Measurements from ENCODE around the gene IL15RA. TPM values are rescaled to one million over a fixed set of nuclear protein-coding genes. Genes with fewer than 3 reads are reported as not detected.
A peak's percentile ranks its signal among the peaks of the same experiment; 100 is the strongest.

Gene IL15RA
- total and polyA plus RNA-seq, 8 donors, result 6.7 to 63.0 (median 15.9) TPM

DNA sequence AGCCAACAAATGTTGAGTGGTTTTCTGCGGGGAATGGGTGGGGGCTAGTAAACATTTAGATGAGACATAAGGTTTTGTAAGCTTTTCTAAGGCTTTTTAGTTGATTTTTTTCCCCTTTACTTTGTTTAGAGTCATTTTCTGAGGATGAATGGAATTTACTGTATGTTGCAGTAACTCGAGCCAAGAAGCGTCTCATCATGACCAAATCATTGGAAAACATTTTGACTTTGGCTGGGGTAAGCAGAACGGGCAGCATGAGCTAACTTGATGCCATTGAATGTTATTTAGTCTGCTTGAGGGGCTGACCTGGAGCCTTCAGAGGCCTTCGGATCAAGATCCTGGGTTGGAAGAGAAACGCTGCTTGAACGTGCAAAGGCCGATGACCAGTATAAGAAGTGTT, 50.0 kb downstream of the IL15RA start:
- intact Hi-C loops (cut with DNase I; ENCODE audit: low total_unique reads), result no loop called here
- TF ChIP-seq EP300 (IDR thresholded peaks at IDR 0.05) (no peak), POLR2AphosphoS5 (IDR thresholded peaks at IDR 0.05) (no peak), POLR2A (IDR thresholded peaks at IDR 0.05) (no peak)
- TF ChIP-seq, protein P1, sequence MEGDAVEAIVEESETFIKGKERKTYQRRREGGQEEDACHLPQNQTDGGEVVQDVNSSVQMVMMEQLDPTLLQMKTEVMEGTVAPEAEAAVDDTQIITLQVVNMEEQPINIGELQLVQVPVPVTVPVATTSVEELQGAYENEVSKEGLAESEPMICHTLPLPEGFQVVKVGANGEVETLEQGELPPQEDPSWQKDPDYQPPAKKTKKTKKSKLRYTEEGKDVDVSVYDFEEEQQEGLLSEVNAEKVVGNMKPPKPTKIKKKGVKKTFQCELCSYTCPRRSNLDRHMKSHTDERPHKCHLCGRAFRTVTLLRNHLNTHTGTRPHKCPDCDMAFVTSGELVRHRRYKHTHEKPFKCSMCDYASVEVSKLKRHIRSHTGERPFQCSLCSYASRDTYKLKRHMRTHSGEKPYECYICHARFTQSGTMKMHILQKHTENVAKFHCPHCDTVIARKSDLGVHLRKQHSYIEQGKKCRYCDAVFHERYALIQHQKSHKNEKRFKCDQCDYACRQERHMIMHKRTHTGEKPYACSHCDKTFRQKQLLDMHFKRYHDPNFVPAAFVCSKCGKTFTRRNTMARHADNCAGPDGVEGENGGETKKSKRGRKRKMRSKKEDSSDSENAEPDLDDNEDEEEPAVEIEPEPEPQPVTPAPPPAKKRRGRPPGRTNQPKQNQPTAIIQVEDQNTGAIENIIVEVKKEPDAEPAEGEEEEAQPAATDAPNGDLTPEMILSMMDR (IDR thresholded peaks at IDR 0.05), result no peak
- 73 to 83% (median 76%) methylated on average over 8 of the region's 8 CpGs for WGBS, 5 donors

GRCh38 chr10:5924889-5925288, 52.5 kb downstream of the IL15RA start:
- no peak overlapping the region for H3K4me3 ChIP-seq
- DNase-seq, result no peak
- TF ChIP-seq, protein P1 (IDR thresholded peaks at IDR 0.05), result no peak
- TF ChIP-seq EP300 (IDR thresholded peaks at IDR 0.05), result no peak
- no peak for TF ChIP-seq POLR2AphosphoS5 (IDR thresholded peaks at IDR 0.05)
- TF ChIP-seq POLR2A (IDR thresholded peaks at IDR 0.05), result no peak
- no peaks in the 10 kb centered on the region for H3K27me3 ChIP-seq
- intact Hi-C loops (cut with DNase I; ENCODE audit: low total_unique reads), result no loop called here
- H3K9me3 ChIP-seq, result no peaks in the 10 kb centered on the region
- WGBS, 5 donors, result 87 to 94% (median 90%) methylated on average over 10 of the region's 10 CpGs
- H3K36me3 ChIP-seq, result peaks cover 92 to 100% (median 100%) of the 10 kb centered on the region in 4 donors
- H3K4me1 ChIP-seq, result no peaks in the 10 kb centered on the region
- no peak overlapping the region for H3K27ac ChIP-seq

More for the DNA sequence above, 50.0 kb downstream of the IL15RA start:
- no peak overlapping the region for H3K4me3 ChIP-seq
- peak in 1 of 2 donors; percentile 51 for DNase-seq
- H3K27me3 ChIP-seq, result no peaks in the 10 kb centered on the region
- H3K9me3 ChIP-seq, result no peaks in the 10 kb centered on the region
- no peaks in the 10 kb centered on the region for H3K4me1 ChIP-seq
- peaks cover 81 to 100% (median 99%) of the 10 kb centered on the region in 4 donors for H3K36me3 ChIP-seq
- H3K27ac ChIP-seq, result peak overlapping the region in 3 of 5 donors; percentile 31 to 46 (median 35)

DNA sequence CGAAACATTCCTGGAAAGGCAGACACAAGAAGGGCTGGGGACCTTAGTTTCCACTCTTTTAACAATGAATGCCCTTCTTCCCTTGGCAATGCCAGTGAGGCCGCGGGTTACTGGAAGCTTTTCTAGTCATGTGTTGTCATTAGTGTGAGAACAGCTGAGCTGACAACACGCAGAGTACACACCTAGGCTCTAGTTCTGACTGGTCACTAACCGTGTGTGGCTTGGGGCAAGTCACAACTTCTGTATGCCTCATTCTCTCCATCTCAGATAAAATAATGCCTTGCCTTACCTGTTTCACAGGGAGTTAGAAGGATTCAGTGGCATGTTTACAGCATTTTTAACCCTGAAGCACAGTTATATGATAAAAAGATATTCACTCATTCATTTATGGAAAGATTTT, 55.6 kb downstream of the IL15RA start:
- Histone ChIP-seq H3K27me3 (no peaks in the 10 kb centered on the region), H3K9me3 (no peaks in the 10 kb centered on the region), H3K36me3 (peaks cover 96 to 100% (median 100%) of the 10 kb centered on the region in 4 donors), H3K27ac (no peak overlapping the region), H3K4me1 (no peaks in the 10 kb centered on the region), H3K4me3 (no peak overlapping the region)
- intact Hi-C loops (cut with DNase I; ENCODE audit: low total_unique reads), result no loop called here
- no peak for DNase-seq
- 89 to 96% (median 92%) methylated on average over 5 of the region's 5 CpGs for WGBS, 5 donors
- TF ChIP-seq POLR2A (IDR thresholded peaks at IDR 0.05), result no peak

DNA sequence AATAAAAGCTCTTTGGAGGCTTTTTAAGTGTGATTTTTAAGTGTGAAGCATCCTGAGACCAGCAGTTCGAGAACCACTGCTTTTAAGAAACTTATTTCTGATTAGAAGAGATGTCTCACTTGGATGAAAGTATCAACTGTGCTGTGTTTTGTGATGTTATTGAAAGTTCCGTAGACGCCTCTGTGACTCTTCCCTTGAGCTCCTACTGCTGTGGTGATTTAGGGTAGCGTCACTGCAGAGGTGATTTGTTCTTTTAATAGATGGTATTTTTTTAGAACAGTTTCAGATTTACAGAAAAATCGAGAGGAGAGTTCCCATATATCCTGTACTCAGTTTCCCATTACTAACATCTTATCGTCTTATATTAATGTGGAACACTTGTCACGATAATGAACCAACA, 57.8 kb downstream of the IL15RA start:
- WGBS, 5 donors, result 93 to 98% (median 96%) methylated on average over 7 of the region's 7 CpGs
- TF ChIP-seq, protein P1 (IDR thresholded peaks at IDR 0.05), result no peak
- TF ChIP-seq EP300 (IDR thresholded peaks at IDR 0.05) (no peak), POLR2AphosphoS5 (IDR thresholded peaks at IDR 0.05) (no peak), POLR2A (IDR thresholded peaks at IDR 0.05) (no peak)
- H3K36me3 ChIP-seq, result peaks cover 96 to 100% (median 100%) of the 10 kb centered on the region in 4 donors

GRCh38 chr10:5918763-5919162, 58.6 kb downstream of the IL15RA start:
- Histone ChIP-seq H3K27me3 (no peaks in the 10 kb centered on the region), H3K4me1 (no peaks in the 10 kb centered on the region), H3K9me3 (no peaks in the 10 kb centered on the region), H3K4me3 (no peak overlapping the region), H3K27ac (no peak overlapping the region), H3K36me3 (peaks cover 96 to 100% (median 100%) of the 10 kb centered on the region in 4 donors)
- TF ChIP-seq, protein P1 (IDR thresholded peaks at IDR 0.05), result no peak
- TF ChIP-seq EP300 (IDR thresholded peaks at IDR 0.05), result no peak
- TF ChIP-seq POLR2AphosphoS5 (IDR thresholded peaks at IDR 0.05), result no peak
- TF ChIP-seq POLR2A (IDR thresholded peaks at IDR 0.05), result no peak
- DNase-seq, result no peak
- intact Hi-C loops (cut with DNase I; ENCODE audit: low total_unique reads), result no loop called here
- 94 to 97% (median 95%) methylated on average over 4 of the region's 4 CpGs for WGBS, 5 donors

More for the DNA sequence above, 57.8 kb downstream of the IL15RA start:
- no peaks in the 10 kb centered on the region for H3K27me3 ChIP-seq
- no peaks in the 10 kb centered on the region for H3K9me3 ChIP-seq
- intact Hi-C loops (cut with DNase I; ENCODE audit: low total_unique reads), result no loop called here
- no peak overlapping the region for H3K4me3 ChIP-seq
- no peak for DNase-seq
- H3K4me1 ChIP-seq, result no peaks in the 10 kb centered on the region
- no peak overlapping the region for H3K27ac ChIP-seq
